ENCODE results near the gene COLEC12.
A peak's percentile ranks its signal among the peaks of the same experiment; 100 is the strongest.

COLEC12 gene

DNA sequence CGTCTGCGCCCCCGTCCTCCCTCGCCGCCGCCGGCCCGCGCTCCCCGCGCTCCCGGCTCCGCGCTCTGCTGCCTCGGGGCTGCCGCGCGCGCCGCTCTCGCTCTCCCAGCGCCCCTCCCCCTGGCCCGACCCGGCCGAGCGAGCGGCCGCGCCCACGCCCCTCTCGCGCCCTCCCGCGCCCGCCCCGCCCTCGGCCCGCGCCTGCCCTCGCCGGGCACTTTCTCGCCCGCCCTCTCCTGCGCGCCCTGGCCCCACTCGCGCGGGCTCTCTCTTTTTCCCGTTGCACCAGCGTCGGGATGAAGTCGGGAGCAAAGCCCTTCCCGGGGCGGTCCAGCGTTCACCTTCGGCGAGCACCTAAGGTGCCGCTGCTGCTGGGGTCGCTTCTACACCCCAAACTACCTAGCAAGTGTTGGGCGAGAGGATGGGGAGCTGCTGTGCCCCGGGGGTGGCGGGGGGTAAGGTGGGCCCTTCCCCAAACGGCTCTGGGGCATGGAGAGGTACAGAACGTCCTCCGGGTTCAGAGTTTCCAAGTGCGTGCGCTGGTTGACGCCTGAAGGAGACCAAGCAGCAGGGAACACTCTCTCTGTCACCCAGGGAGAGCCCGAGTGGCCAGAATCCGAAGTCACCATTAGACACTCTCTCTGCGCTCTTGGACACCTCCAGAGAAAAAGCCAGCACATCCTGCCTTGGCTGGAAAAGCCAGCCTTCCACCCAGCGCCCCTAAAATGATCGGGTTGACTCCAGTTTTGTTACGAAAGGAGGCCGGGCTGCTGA lies at the start of gene COLEC12:
Gene COLEC12 (minus strand): TSS at position 70 of the 774 bp plus-strand sequence. CDS start 187 bp downstream, outside the sequence.
- no peaks in the 10 kb centered on the region for H3K4me1 Mint-ChIP-seq (ENCODE audit: low read depth)
- no peak within 1 kb of the TSS for H3K4me3 Mint-ChIP-seq
- H3K36me3 Mint-ChIP-seq (ENCODE audit: low read depth) = no peaks in the 10 kb centered on the region
- H3K9me3 Mint-ChIP-seq = no peaks in the 10 kb centered on the region
- H3K27ac Mint-ChIP-seq = no peak within 1 kb of the TSS
- H3K27me3 Mint-ChIP-seq (ENCODE audit: low read depth) = peaks cover 52% of the 10 kb centered on the region

DNA sequence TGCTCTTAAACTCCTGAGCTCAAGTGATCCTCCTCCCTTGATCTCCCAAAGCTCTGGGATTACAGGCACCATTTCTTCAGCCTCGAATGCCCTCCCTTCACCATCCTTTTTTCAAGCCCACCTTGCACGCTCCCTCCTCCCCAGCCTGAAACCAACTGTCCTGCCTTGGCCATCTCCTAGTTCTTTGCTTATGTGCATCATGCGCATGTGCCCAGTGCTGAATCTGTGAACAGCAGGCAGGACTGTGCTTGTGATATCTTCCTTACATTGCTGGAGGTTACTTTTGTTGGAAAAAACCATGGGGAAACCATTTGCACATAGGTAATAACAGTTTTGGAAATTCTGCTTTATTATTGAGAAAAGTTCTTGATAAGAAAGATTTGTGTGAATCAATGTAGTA lies 49.5 kb upstream of the COLEC12 start:
- H3K27me3 Mint-ChIP-seq (ENCODE audit: low read depth) = peaks cover 3% of the 10 kb centered on the region
- no peaks in the 10 kb centered on the region for H3K9me3 Mint-ChIP-seq
- no peak overlapping the region for H3K4me3 Mint-ChIP-seq
- H3K27ac Mint-ChIP-seq = no peak overlapping the region
- H3K4me1 Mint-ChIP-seq (ENCODE audit: low read depth) = no peaks in the 10 kb centered on the region
- no peaks in the 10 kb centered on the region for H3K36me3 Mint-ChIP-seq (ENCODE audit: low read depth)

- Mint-ChIP-seq H3K27ac (no peak overlapping the region), H3K4me1 (ENCODE audit: low read depth) (no peaks in the 10 kb centered on the region), H3K36me3 (ENCODE audit: low read depth) (no peaks in the 10 kb centered on the region), H3K4me3 (no peak overlapping the region), H3K9me3 (no peaks in the 10 kb centered on the region), H3K27me3 (ENCODE audit: low read depth) (peaks cover 4% of the 10 kb centered on the region)
Measured at GRCh38 chr18:543447-544078, 43.1 kb upstream of the COLEC12 start.

GRCh38 chr18:533995-534601 lies 33.6 kb upstream of the COLEC12 start:
- no peaks in the 10 kb centered on the region for H3K4me1 Mint-ChIP-seq (ENCODE audit: low read depth)
- no peaks in the 10 kb centered on the region for H3K27me3 Mint-ChIP-seq (ENCODE audit: low read depth)
- no peaks in the 10 kb centered on the region for H3K9me3 Mint-ChIP-seq
- H3K27ac Mint-ChIP-seq = no peak overlapping the region
- no peak overlapping the region for H3K4me3 Mint-ChIP-seq
- no peaks in the 10 kb centered on the region for H3K36me3 Mint-ChIP-seq (ENCODE audit: low read depth)

- Mint-ChIP-seq H3K4me3 (no peak overlapping the region), H3K9me3 (no peaks in the 10 kb centered on the region), H3K27ac (no peak overlapping the region), H3K27me3 (ENCODE audit: low read depth) (no peaks in the 10 kb centered on the region), H3K4me1 (ENCODE audit: low read depth) (no peaks in the 10 kb centered on the region), H3K36me3 (ENCODE audit: low read depth) (no peaks in the 10 kb centered on the region)
Measured at GRCh38 chr18:532632-533031, 32.1 kb upstream of the COLEC12 start.

DNA sequence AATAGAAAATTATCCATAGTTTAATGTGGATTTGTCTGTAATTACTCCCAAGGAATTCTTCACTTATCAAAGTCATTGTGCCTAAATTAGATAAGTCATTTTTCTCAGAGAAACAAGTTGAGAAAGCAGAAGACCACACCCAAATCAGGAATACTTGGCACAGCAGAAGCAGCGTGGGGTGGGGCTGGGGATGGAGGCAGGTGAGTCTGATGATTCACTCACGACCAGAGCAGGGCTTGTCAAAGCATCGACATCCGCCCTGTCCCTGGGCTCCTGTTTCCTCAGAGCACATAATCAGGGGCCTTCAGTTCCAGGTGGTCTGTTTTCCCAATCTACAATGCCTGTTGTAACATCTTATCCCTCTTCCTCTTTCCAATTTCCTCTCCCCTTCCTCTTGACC lies 31.5 kb upstream of the COLEC12 start:
- Mint-ChIP-seq H3K4me1 (ENCODE audit: low read depth) (no peaks in the 10 kb centered on the region), H3K4me3 (no peak overlapping the region), H3K36me3 (ENCODE audit: low read depth) (no peaks in the 10 kb centered on the region), H3K9me3 (no peaks in the 10 kb centered on the region), H3K27ac (no peak overlapping the region), H3K27me3 (ENCODE audit: low read depth) (peaks cover 3% of the 10 kb centered on the region)

GRCh38 chr18:527146-527545 lies 26.6 kb upstream of the COLEC12 start:
- Mint-ChIP-seq H3K27me3 (ENCODE audit: low read depth) (peaks cover 6% of the 10 kb centered on the region), H3K4me3 (no peak overlapping the region), H3K4me1 (ENCODE audit: low read depth) (no peaks in the 10 kb centered on the region), H3K9me3 (no peaks in the 10 kb centered on the region), H3K27ac (no peak overlapping the region), H3K36me3 (ENCODE audit: low read depth) (no peaks in the 10 kb centered on the region)

DNA sequence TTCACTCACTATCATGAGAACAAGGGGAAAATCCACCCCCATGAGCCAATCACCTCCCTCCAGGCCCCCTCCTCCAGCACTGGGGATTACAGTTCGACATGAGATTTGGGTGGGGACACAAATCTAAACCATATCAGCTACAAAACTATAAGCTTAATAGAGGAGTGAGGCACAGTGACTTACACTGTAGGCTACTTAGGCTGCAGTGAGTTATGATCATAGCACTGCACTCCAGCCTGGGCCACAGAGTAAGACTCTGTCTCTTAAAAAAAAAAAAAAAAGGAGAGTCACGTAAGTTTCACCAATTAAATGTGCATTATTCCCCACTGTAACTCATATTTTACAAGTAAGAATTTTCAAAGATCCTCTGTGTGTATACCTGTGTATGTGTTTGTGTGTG lies 26.2 kb upstream of the COLEC12 start:
- Mint-ChIP-seq H3K4me3 (no peak overlapping the region), H3K4me1 (ENCODE audit: low read depth) (no peaks in the 10 kb centered on the region), H3K27ac (no peak overlapping the region), H3K9me3 (no peaks in the 10 kb centered on the region), H3K27me3 (ENCODE audit: low read depth) (peaks cover 6% of the 10 kb centered on the region), H3K36me3 (ENCODE audit: low read depth) (no peaks in the 10 kb centered on the region)

- H3K27me3 Mint-ChIP-seq (ENCODE audit: low read depth) = peaks cover 6% of the 10 kb centered on the region
- H3K4me3 Mint-ChIP-seq = no peak overlapping the region
- no peaks in the 10 kb centered on the region for H3K4me1 Mint-ChIP-seq (ENCODE audit: low read depth)
- H3K27ac Mint-ChIP-seq = no peak overlapping the region
- no peaks in the 10 kb centered on the region for H3K36me3 Mint-ChIP-seq (ENCODE audit: low read depth)
- H3K9me3 Mint-ChIP-seq = no peaks in the 10 kb centered on the region
Measured at GRCh38 chr18:525036-525797, 24.7 kb upstream of the COLEC12 start.

DNA sequence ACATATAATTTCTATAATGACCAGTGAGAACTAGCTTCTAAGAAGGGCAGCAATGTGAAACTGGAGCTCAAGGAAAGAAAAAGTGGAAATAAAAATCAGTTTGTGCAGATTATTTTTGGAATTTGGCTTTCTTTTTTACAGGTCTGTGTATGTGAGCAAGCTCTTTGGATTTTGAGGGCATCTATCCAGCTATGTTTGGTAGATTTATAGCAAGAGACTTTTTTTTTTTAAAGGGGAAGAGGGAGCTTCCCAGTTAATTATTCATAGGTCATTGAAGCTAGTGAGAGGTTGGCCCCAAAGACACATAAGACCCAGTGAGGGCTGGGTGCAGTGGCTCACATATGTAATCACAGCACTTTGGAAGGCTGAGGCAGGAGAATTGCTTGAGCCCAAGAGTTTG lies 24.0 kb upstream of the COLEC12 start:
- H3K27ac Mint-ChIP-seq = no peak overlapping the region
- no peaks in the 10 kb centered on the region for H3K9me3 Mint-ChIP-seq
- H3K27me3 Mint-ChIP-seq (ENCODE audit: low read depth) = peaks cover 6% of the 10 kb centered on the region
- H3K4me3 Mint-ChIP-seq = no peak overlapping the region
- no peaks in the 10 kb centered on the region for H3K36me3 Mint-ChIP-seq (ENCODE audit: low read depth)
- no peaks in the 10 kb centered on the region for H3K4me1 Mint-ChIP-seq (ENCODE audit: low read depth)

DNA sequence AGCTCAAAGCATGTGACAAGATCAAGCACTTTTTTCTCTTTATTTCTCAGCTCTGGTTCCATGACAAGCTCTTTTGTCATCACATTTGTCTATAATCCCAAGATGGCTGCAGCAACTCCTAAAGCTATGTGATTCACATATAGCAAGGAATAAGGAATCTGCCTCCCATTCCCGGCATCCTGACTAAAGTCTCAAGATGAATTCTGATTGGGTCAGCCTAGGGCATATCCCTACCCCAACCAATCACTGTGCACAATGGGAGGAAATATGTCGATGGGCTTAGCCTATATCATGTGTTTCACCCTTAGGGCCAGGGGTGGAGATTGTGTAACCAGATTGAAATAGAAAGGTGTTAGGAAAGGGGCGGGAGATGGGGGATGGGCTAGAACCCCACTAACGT lies 23.1 kb upstream of the COLEC12 start:
- no peaks in the 10 kb centered on the region for H3K36me3 Mint-ChIP-seq (ENCODE audit: low read depth)
- peaks cover 5% of the 10 kb centered on the region for H3K4me1 Mint-ChIP-seq (ENCODE audit: low read depth)
- H3K27me3 Mint-ChIP-seq (ENCODE audit: low read depth) = peaks cover 6% of the 10 kb centered on the region
- H3K9me3 Mint-ChIP-seq = no peaks in the 10 kb centered on the region
- no peak overlapping the region for H3K27ac Mint-ChIP-seq
- no peak overlapping the region for H3K4me3 Mint-ChIP-seq

DNA sequence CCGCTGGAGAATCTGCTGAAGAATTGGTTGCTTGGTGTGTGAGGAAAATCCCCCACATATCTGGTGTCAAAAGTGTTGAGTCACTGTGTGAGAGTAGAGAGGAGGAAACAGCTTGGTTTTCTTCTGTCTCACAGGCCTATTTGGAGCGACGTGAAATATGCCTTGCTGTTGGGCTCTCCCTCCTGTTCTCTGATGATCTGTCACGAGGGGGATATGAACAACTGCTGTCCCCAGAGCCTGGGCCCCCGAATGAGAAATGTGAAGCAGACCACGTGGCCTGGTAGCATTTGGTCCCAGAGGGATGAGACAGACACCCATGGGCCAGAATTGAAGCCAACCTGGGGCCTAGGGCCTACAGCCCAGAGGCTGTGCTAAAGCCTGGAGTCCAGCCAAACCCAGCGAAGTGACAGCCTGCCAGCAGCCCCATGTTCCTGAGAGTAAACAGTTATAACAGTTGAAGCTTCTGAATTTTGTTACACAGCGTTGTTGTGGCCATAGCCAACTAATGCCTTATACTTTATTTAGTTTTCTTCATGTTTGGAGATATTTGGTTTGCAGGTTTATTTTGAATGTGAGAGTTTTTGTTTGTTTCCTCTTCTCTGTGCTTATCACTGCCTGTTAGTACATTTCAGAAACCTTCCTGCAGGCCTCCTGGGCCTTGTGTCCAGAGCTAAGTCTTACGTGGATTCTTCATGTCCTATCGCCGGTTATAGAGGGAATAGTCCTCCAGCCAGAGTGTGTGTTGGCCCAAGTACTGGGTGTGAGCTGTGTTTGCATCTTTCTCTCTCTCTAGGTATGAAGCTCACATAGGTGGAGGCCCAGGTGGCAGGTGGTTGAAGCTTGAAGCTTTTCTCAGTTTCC lies 18.7 kb upstream of the COLEC12 start:
- H3K4me1 Mint-ChIP-seq (ENCODE audit: low read depth) = peaks cover 9% of the 10 kb centered on the region
- H3K4me3 Mint-ChIP-seq = no peak overlapping the region
- H3K9me3 Mint-ChIP-seq = peaks cover 4% of the 10 kb centered on the region
- H3K36me3 Mint-ChIP-seq (ENCODE audit: low read depth) = no peaks in the 10 kb centered on the region
- peak overlapping the region; percentile 8 for H3K27ac Mint-ChIP-seq
- no peaks in the 10 kb centered on the region for H3K27me3 Mint-ChIP-seq (ENCODE audit: low read depth)

DNA sequence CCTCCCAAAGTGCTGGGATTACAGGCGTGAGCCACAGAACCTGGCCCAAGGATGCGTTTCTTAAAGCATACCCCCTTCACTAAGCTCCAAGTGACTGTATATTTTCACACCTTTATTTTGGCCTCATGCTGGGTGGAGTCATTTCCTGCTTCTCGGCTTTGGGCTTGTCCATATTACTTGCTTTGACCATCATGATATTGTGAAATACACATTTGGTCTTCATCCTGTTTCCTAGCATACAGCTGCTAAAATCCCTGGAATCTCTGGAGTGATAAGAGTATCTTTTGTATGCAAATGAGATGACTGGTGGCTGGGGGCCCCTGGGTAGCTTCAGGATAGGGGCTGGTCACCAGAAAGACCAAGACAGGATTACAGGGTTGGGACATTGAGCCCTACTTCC lies 17.6 kb upstream of the COLEC12 start:
- no peaks in the 10 kb centered on the region for H3K27me3 Mint-ChIP-seq (ENCODE audit: low read depth)
- peaks cover 9% of the 10 kb centered on the region for H3K4me1 Mint-ChIP-seq (ENCODE audit: low read depth)
- no peak overlapping the region for H3K4me3 Mint-ChIP-seq
- H3K36me3 Mint-ChIP-seq (ENCODE audit: low read depth) = no peaks in the 10 kb centered on the region
- H3K27ac Mint-ChIP-seq = no peak overlapping the region
- peaks cover 4% of the 10 kb centered on the region for H3K9me3 Mint-ChIP-seq

GRCh38 chr18:515838-516237 lies 15.3 kb upstream of the COLEC12 start:
- H3K27ac Mint-ChIP-seq = no peak overlapping the region
- H3K4me3 Mint-ChIP-seq = no peak overlapping the region
- peaks cover 9% of the 10 kb centered on the region for H3K4me1 Mint-ChIP-seq (ENCODE audit: low read depth)
- peaks cover 4% of the 10 kb centered on the region for H3K9me3 Mint-ChIP-seq
- no peaks in the 10 kb centered on the region for H3K27me3 Mint-ChIP-seq (ENCODE audit: low read depth)
- no peaks in the 10 kb centered on the region for H3K36me3 Mint-ChIP-seq (ENCODE audit: low read depth)
